Endodermal cell (in vitro differentiated cells): Measurements from ENCODE around the gene APC. TPM values are rescaled to one million over a fixed set of nuclear protein-coding genes. Genes with fewer than 3 reads are reported as not detected.

ENCODE experiments used
- DNase-seq: peaks from one replicate; pipeline ENCODE4 v3.0.0-alpha.2; 2017
- H3K27ac ChIP-seq: 2 replicates; pipeline ENCODE4 v1.5.1; 2013; ENCODE audit warnings: mild to moderate bottlenecking, low read depth, low read length, moderate library complexity
- H3K27me3 ChIP-seq: 2 replicates; pipeline ENCODE4 v1.6.1; 2013; ENCODE audit warnings: mild to moderate bottlenecking, low read length, moderate library complexity; ENCODE audit not compliant: insufficient read depth, control insufficient read depth, poor library complexity, severe bottlenecking
- H3K36me3 ChIP-seq: 2 replicates; pipeline ENCODE4 v1.7.0; 2013; ENCODE audit warnings: mild to moderate bottlenecking, low read length, moderate library complexity; ENCODE audit not compliant: control insufficient read depth, insufficient read depth
- H3K4me1 ChIP-seq: one replicate; pipeline ENCODE4 v1.7.0; 2013; ENCODE audit warnings: low read length; ENCODE audit not compliant: control insufficient read depth, insufficient read depth
- H3K4me3 ChIP-seq: 2 replicates; pipeline ENCODE4 v1.5.1; 2013; ENCODE audit warnings: mild to moderate bottlenecking, low read length, moderate library complexity
- H3K9ac ChIP-seq: 2 replicates; pipeline ENCODE4 v1.6.1; 2013; ENCODE audit warnings: mild to moderate bottlenecking, low read length, moderate library complexity; ENCODE audit not compliant: poor library complexity, severe bottlenecking; ENCODE audit errors: extremely low read depth
- H3K9me3 ChIP-seq: 2 replicates; pipeline ENCODE4 v1.6.1; 2013; ENCODE audit warnings: mild to moderate bottlenecking, low read length, moderate library complexity; ENCODE audit not compliant: control insufficient read depth
- H3K27ac Mint-ChIP-seq: 2 replicates; pipeline ENCODE4 v1.8.0; 2020; ENCODE audit warnings: mixed read lengths
- H3K27me3 Mint-ChIP-seq: 2 replicates; pipeline ENCODE4 v1.8.0; 2021; ENCODE audit warnings: mild to moderate bottlenecking, mixed read lengths; ENCODE audit not compliant: insufficient read depth
- H3K36me3 Mint-ChIP-seq: 2 replicates; pipeline ENCODE4 v1.8.0; 2020; ENCODE audit warnings: low read depth, mixed read lengths
- H3K4me1 Mint-ChIP-seq: 2 replicates; pipeline ENCODE4 v1.8.0; 2020; ENCODE audit warnings: mixed read lengths
- H3K4me3 Mint-ChIP-seq: 2 replicates; pipeline ENCODE4 v1.8.0; 2020; ENCODE audit warnings: mild to moderate bottlenecking, moderate library complexity, mixed read lengths
- H3K9me3 Mint-ChIP-seq: 2 replicates; pipeline ENCODE4 v1.8.0; 2020; ENCODE audit warnings: mild to moderate bottlenecking, mixed read lengths
- CTCF ChIP-seq: fragments of 200-600 bp; sonication (generic); conservative IDR thresholded peaks from 2 replicates; pipeline ENCODE4 v1.5.0; 2021; ENCODE audit warnings: antibody characterized with exemption, mild to moderate bottlenecking
- WGBS, 2 experiments: methylation state at CpG; one replicate each; pipeline versions ENCODE4 v1.1.5 to v1.1.7; 2013; ENCODE audit warnings: missing lambda C conversion rate in 2 of 2, mixed read lengths in 1 of 2; ENCODE audit not compliant: insufficient coverage in 1 of 2, insufficient read length in 1 of 2; 5-methylcytosine and 5-hydroxymethylcytosine counted together
- total RNA-seq, 2 donors: library from RNA; stranded (reverse); fragmentation: NEBNext Ultra II Directional in 1 of 2; extraction: Animal tissue kit (Norgen Biotek cat#: 25700) in 1 of 2; gene quantifications; 2 replicates in 1 of 2; 3 replicates in 1 of 2; pipeline ENCODE4 v1.2.1, GENCODE V29; 2021

Gene APC
- total RNA-seq, 2 donors from 2014 or later, result 66.3 to 87.6 TPM

DNA sequence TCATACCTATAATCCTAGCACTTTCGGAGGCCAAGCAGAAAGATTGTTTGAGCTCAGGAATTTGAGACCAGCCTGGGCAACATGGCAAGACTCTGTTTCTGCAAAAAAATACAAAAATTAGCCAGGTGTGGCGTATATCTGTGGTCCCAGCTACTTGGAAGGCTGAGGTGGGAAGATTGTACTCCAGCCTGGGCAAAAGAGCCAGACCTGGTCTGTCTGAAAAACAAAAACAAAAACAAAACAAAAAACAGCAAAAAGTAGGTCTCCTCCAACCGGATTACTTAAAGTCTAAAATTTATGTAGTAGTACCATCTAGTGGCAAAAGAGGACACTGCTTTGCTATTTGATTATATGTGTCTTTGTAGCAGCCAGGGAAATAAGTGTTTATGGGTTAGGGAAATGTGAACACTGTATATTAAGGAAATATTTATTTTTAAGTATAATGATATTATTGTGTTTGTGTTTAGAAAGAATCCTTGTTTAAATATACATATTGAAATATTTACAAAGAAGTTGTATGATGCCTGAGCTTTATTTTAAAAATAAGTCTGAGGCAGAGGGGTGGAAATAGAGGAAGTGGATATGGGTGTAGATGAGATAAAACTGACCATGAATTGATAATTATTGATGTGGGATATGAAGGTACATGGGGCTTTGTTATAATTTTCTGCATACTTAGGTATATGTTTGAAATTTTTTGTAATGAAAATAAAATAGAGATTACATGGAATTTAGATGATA is 20.0 kb downstream of the APC start:
- 75 to 95% methylated on average over 2 to 3 of the region's 3 CpGs for WGBS, 2 experiments
- no peaks in the 10 kb centered on the region for H3K27me3 ChIP-seq
- H3K27me3 Mint-ChIP-seq, result no peaks in the 10 kb centered on the region
- TF ChIP-seq CTCF, result peak; percentile 88
- H3K27ac ChIP-seq, result no peak overlapping the region
- peaks cover 50% of the 10 kb centered on the region for H3K36me3 Mint-ChIP-seq
- H3K4me1 ChIP-seq, result peaks cover 4% of the 10 kb centered on the region
- peaks cover 29% of the 10 kb centered on the region for H3K9me3 ChIP-seq
- H3K9me3 Mint-ChIP-seq, result no peaks in the 10 kb centered on the region
- H3K4me3 ChIP-seq, result no peak overlapping the region
- H3K27ac Mint-ChIP-seq, result peak overlapping the region; percentile 59
- H3K4me1 Mint-ChIP-seq, result peaks cover 8% of the 10 kb centered on the region
- peaks cover 77% of the 10 kb centered on the region for H3K36me3 ChIP-seq
- no peak overlapping the region for H3K9ac ChIP-seq
- no peak overlapping the region for H3K4me3 Mint-ChIP-seq
- DNase-seq, result peak; percentile 52

DNA sequence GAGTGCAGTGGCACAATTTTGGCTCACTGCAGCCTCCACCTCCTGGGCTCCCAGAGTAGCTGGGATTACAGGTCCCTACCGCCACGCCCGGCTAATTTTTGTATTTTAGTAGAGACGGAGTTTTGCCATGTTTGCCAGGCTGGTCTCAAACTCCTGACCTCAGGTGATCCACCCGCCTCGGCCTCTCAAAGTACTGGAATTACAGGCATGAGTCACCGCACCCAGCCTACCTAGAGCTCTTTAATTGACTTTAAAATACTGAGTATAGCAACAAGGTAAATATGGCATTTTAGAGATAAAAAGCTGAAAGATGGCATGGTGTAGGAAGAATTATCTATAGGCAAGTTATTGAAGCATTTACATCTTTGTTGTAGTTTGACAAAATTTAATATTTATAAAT is 21.0 kb downstream of the APC start:
- Histone ChIP-seq H3K36me3 (peaks cover 82% of the 10 kb centered on the region), H3K27me3 (no peaks in the 10 kb centered on the region), H3K4me1 (peaks cover under 1% of the 10 kb centered on the region), H3K27ac (no peak overlapping the region), H3K4me3 (no peak overlapping the region), H3K9me3 (peaks cover 29% of the 10 kb centered on the region), H3K9ac (no peak overlapping the region)
- Mint-ChIP-seq H3K27ac (no peak overlapping the region), H3K4me1 (peaks cover 4% of the 10 kb centered on the region), H3K9me3 (no peaks in the 10 kb centered on the region), H3K4me3 (no peak overlapping the region), H3K36me3 (peaks cover 54% of the 10 kb centered on the region), H3K27me3 (no peaks in the 10 kb centered on the region)
- no peak for DNase-seq
- WGBS, 2 experiments, result 98 to 100% methylated on average over 4 to 7 of the region's 7 CpGs
- TF ChIP-seq CTCF, result no peak

DNA sequence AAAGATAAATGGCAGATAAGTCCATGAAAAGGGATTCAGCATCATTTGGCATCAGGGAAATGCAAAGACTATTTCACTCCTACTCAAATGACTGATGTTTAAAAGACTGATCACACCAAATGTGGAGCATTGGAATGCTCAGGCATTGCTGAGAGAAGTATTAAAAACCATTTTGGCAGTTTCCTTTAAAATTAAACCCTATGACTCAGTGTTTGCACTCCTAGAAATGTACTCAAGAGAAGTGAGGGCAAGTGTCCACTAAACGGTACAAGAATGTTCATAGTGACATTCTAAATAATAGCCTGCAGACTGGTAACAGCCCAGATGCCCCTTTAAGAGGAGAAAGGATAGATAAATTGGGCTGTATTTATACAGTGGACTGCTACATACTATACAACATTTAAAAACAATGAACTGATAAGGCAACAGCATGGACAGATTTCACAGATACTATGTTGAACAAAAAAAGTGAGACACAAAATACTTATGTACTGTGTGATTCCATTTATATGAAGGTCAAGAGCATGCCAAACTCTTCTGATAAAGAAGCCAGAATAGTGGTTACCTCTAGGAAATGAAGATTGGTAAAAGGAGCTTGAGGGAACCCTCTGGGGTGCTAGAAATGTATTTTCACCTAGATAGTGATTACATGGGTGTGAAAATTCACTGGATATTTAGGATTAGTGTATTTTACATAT is 24.6 kb downstream of the APC start:
- H3K9me3 ChIP-seq, result peaks cover 29% of the 10 kb centered on the region
- no peaks in the 10 kb centered on the region for H3K27me3 ChIP-seq
- Mint-ChIP-seq H3K9me3 (no peaks in the 10 kb centered on the region), H3K27me3 (no peaks in the 10 kb centered on the region), H3K27ac (no peak overlapping the region), H3K4me1 (no peaks in the 10 kb centered on the region), H3K36me3 (peaks cover 56% of the 10 kb centered on the region), H3K4me3 (no peak overlapping the region)
- peaks cover 85% of the 10 kb centered on the region for H3K36me3 ChIP-seq
- H3K9ac ChIP-seq, result no peak overlapping the region
- no peaks in the 10 kb centered on the region for H3K4me1 ChIP-seq
- H3K4me3 ChIP-seq, result peak overlapping the region; percentile 32
- WGBS, 2 experiments, result 80 to 90% methylated on average over 1 of the region's 1 CpG
- DNase-seq, result no peak
- no peak for TF ChIP-seq CTCF
- no peak overlapping the region for H3K27ac ChIP-seq
